GM23248 (cell line): ENCODE measurements around the gene EMP1.

Experiments used
- EZH2 ChIP-seq: fragments of 200-600 bp; sonication (generic); IDR thresholded peaks from 2 replicates; pipeline ENCODE4 v1.6.1; 2018; ENCODE audit warnings: antibody characterized with exemption, mild to moderate bottlenecking; ENCODE audit not compliant: insufficient read depth, poor library complexity, severe bottlenecking
- EZH2phosphoT487 ChIP-seq: fragments of 200-600 bp; sonication (generic); IDR thresholded peaks from 2 replicates; pipeline ENCODE4 v1.6.1; 2018; ENCODE audit warnings: antibody characterized with exemption, moderate library complexity, mild to moderate bottlenecking, low read depth; ENCODE audit not compliant: insufficient read depth

DNA sequence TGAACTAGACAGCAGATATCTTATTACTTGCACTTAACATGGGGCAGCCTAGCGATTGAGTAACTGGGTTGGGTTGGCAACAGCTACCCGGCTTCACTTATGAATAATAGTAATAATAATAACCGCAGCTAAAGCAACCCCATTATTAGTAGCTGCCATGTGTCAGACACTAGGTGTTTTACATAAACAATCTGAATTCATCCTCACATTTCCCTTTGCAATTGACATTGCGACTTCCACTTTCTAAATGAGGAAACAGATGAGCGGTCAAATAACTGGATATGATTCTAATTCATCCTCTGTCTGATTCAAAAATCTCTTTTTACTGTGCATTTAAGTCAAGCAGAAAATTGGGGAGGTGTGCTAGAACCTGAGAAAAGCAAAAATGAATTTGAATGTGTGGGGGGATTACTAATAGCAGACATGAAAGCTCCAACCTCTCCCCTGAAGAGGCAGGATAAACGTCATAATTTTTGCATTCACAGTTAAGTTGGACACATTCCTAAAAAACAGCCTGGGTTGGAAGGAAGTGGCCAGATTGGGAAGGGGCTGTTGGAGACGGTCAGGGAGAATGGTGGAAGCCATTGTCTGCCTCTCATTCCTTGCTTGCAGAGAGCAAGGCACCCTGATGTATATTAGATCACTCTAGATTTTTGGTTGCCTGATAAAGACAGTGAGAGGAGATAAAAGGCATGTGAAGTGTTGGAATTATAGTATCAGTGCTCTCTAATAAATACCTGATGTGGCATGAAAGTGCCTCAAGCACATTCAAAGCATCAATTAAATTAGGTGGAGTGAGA, 13.1 kb downstream of the EMP1 start:
- TF ChIP-seq EZH2 (no peak), EZH2phosphoT487 (no peak)
